Measurements from ENCODE around the gene SLC25A42. TPM values are rescaled to one million over a fixed set of nuclear protein-coding genes. Genes with fewer than 3 reads are reported as not detected.

The SLC25A42 gene
- total and polyA plus RNA-seq, 2 of the 4 experiments (the other 2 are of a cell fraction) = 2.0 to 9.9 TPM

DNA sequence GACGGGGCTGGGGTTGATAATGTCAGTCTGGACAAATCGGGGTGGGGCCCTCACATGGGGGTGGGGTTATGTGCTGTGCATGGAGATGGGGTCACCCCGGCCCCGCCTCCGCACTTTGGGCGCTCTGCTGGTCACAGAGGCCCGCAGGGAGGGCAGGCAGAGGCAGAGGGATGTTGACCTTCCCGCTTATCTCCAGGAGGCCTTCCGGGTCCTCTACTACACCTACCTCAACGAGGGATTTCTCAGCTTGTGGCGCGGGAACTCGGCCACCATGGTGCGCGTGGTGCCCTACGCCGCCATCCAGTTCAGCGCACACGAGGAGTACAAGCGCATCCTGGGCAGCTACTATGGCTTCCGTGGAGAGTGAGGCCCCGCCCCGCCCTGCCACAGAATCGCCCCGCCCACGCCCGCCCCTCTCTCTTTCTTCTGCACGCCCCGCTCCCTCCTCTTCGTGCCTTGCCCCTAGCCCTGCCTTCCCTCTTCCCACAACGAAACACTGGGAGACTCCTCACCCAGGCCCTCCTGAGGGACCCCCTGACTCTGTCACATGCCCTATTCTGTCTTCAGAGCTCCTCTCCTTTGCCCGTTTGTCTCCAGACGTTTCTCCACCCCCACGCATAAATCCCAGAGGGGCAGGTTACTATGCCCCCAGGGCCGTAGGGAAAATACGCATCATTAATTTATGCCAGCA lies 41.7 kb downstream of the SLC25A42 start:
- no peaks in the 10 kb centered on the region for H4K20me1 ChIP-seq (ENCODE audit: insufficient read depth, low read length)
- peak overlapping the region; percentile 85; the same call in 1 of the 2 replicates for H3K14ac ChIP-seq (replicated peaks; ENCODE audit: low read depth, low read length)
- peaks cover 15% of the 10 kb centered on the region for H3K4me1 ChIP-seq (ENCODE audit: control insufficient read depth, insufficient read depth, low read length)
- peaks cover 8% of the 10 kb centered on the region for H3K9me1 ChIP-seq (ENCODE audit: insufficient read depth, low read length)
- H2BK15ac ChIP-seq (ENCODE audit: low read depth, low read length) = no peak overlapping the region
- no peak for DNase-seq
- peak overlapping the region; percentile 83 for H3K4ac ChIP-seq (ENCODE audit: low read depth, low read length)
- no peaks in the 10 kb centered on the region for H3K79me1 ChIP-seq (ENCODE audit: low read depth in 1 of 2, low read length in 2 of 2)
- H3K36me3 ChIP-seq (ENCODE audit: control insufficient read depth, insufficient read depth, low read length) = no peaks in the 10 kb centered on the region
- peak overlapping the region; percentile 40; the same call in 1 of the 2 replicates for H3K27ac ChIP-seq (ENCODE audit: insufficient read depth, low read length)
- peak overlapping the region; percentile 99 for H4K5ac ChIP-seq (ENCODE audit: low read depth, low read length)
- H2BK5ac ChIP-seq (ENCODE audit: low read depth, low read length, poor library complexity, severe bottlenecking) = no peak overlapping the region
- H3K9ac ChIP-seq (ENCODE audit: low read depth, low read length) = peak overlapping the region; percentile 61
- no TSS peak for BruUV-seq (replicated peaks)
- peak overlapping the region; percentile 9; the same call in 1 of the 2 replicates for H2BK120ac ChIP-seq (ENCODE audit: low read depth, low read length)
- POLR2A ChIA-PET (ENCODE audit: unreplicated experiment) = no interaction called here
- in situ Hi-C loops (cut with MboI; ENCODE audit: low sequenced_read_pairs) (no loop called here), dilution Hi-C loops (cut with HindIII; ENCODE audit: low sequenced_read_pairs, unreplicated experiment) (no loop called here), intact Hi-C loops (cut with micrococcal nuclease) (no loop called here)
- H3K56ac ChIP-seq (ENCODE audit: extremely low read depth, insufficient read depth, low read length) = 0 out of 2 replicates have a peak overlapping the region, but pooled peaks have one; percentile 38
- no peak overlapping the region; the same call in 1 of the 2 replicates for H4K91ac ChIP-seq (ENCODE audit: insufficient read depth, low read depth, low read length)
- CTCF ChIA-PET = no interaction called here
- 41% methylated on average over 10 of the region's 36 CpGs; no CpG with 5 or more reads in 1 of the 2 experiments for WGBS, 2 experiments (ENCODE audit: extremely low coverage in 2 of 2, insufficient read length in 1 of 2)
- no peaks in the 10 kb centered on the region for H3K27me3 ChIP-seq (ENCODE audit: control insufficient read depth, insufficient read depth, low read length)
- peak overlapping the region; percentile 97 for H2AFZ ChIP-seq (replicated peaks; ENCODE audit: low read length, poor library complexity)
- no peak overlapping the region for H2BK20ac ChIP-seq (ENCODE audit: low read depth, low read length)
- H2AK9ac ChIP-seq (replicated peaks; ENCODE audit: low read depth, low read length, poor library complexity) = peak overlapping the region; percentile 91
- peak overlapping the region; percentile 94 to 99; a peak in 3 of 4 replicates for H4K8ac ChIP-seq (ENCODE audit: low read depth in 2 of 2, low read length in 2 of 2)
- H3K18ac ChIP-seq (ENCODE audit: low read depth, low read length) = peak overlapping the region; percentile 77; the same call in 1 of the 2 replicates
- peak overlapping the region; percentile 93 for H3K4me2 ChIP-seq (ENCODE audit: low read depth, low read length)
- H3K4me3 ChIP-seq (ENCODE audit: insufficient read depth, low read depth, low read length) = peak overlapping the region; percentile 42
- no peaks in the 10 kb centered on the region for H3K9me3 ChIP-seq (ENCODE audit: control insufficient read depth, insufficient read depth, low read length)
- H2AK5ac ChIP-seq (ENCODE audit: low read depth, low read length) = peak overlapping the region; percentile 46
- peak overlapping the region; percentile 59; the same call in 1 of the 2 replicates for H3K23ac ChIP-seq (ENCODE audit: low read depth, low read length)
- peak; percentile 77 for ATAC-seq (ENCODE audit: low read depth)
- TF ChIP-seq RCOR1 (IDR thresholded peaks at IDR 0.05; ENCODE audit: insufficient replicate concordance, low read length) (no peak), POLR2A (IDR thresholded peaks at IDR 0.05; ENCODE audit: low read depth, low read length) (no peak), BHLHE40 (IDR thresholded peaks at IDR 0.05; ENCODE audit: low read depth, low read length) (no peak), RAD21 (IDR thresholded peaks at IDR 0.05; ENCODE audit: low read length) (no peak), MAFK (IDR thresholded peaks at IDR 0.05; ENCODE audit: low read depth, low read length) (no peak), MAZ (IDR thresholded peaks at IDR 0.05; ENCODE audit: borderline replicate concordance, low read depth, low read length) (no peak), FOS (IDR thresholded peaks at IDR 0.05; ENCODE audit: low read depth, low read length) (no peak), SMC3 (IDR thresholded peaks at IDR 0.05; ENCODE audit: low read depth, low read length) (no peak), CTCF (conservative IDR thresholded peaks at IDR 0.05; ENCODE audit: low read depth, low read length) (no peak), MXI1 (IDR thresholded peaks at IDR 0.05; ENCODE audit: borderline replicate concordance, low read depth, low read length) (no peak), CEBPB (IDR thresholded peaks at IDR 0.05; ENCODE audit: low read depth, low read length) (no peak), CHD1 (IDR thresholded peaks at IDR 0.05; ENCODE audit: low read depth, low read length) (no peak)
- TF ChIP-seq, protein P1, sequence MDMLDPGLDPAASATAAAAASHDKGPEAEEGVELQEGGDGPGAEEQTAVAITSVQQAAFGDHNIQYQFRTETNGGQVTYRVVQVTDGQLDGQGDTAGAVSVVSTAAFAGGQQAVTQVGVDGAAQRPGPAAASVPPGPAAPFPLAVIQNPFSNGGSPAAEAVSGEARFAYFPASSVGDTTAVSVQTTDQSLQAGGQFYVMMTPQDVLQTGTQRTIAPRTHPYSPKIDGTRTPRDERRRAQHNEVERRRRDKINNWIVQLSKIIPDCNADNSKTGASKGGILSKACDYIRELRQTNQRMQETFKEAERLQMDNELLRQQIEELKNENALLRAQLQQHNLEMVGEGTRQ (IDR thresholded peaks at IDR 0.05; ENCODE audit: low read depth, low read length) = no peak
